Measurements from ENCODE around the gene ZMYM2.

The ZMYM2 gene

DNA sequence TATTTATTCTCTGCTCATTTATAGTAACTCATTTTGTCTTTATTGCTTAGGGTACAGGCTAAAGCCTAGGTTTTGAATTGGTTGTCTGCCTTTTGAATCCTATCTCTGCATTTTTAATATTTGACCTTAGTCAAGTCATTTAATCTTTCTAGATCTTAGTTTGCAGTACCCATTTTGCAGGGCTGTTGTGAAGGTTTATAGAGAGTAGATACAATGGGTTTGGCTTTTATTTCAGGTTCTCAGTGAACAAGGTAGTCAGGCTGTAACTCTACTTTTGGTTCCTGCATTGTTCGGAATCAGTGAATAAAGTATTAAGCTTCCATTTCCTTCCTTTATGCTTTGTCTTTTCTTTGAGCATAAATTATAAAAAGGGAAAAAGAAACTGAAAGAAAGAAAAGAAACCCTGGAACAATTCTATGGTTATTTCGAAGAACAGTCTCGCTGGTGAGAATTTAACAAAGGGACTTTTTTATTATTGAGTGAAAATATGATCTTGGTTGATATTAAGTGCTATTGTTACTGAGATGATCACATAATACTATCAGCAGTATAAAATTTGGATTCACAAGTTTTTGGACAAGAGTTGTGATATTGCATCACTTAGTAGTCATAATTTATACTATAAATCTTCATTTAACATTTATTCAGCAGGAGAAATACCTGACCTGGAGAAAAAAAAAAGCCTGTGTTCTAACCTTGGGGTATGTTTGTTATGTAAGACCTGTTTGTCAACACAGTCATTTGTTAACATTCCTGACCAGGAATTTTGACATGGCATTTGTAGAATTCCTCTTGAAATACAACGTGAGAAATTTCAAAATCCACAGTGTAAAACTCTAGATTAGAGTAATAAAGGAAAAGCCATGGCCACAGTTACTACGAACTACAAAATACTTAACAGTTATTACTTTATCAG lies 91.3 kb downstream of the ZMYM2 start:
- no peak for DNase-seq

DNA sequence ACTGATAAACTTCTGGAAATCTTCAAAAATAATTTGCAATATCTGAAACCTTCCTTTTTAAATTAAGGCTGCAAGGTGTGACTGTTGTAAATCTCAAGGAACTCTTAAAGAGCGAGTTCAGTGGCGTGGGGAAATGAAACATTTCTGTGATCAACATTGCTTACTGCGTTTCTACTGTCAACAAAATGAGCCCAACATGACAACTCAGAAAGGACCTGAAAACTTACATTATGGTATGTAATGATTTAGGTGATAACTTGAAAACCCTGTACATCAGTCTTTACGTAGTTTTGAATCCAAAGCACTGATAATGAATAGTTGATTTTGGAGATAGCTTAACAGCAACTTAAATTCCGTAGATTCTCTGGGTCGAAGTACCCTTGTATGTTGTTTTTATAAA lies 92.8 kb downstream of the ZMYM2 start:
- no peak for DNase-seq

DNA sequence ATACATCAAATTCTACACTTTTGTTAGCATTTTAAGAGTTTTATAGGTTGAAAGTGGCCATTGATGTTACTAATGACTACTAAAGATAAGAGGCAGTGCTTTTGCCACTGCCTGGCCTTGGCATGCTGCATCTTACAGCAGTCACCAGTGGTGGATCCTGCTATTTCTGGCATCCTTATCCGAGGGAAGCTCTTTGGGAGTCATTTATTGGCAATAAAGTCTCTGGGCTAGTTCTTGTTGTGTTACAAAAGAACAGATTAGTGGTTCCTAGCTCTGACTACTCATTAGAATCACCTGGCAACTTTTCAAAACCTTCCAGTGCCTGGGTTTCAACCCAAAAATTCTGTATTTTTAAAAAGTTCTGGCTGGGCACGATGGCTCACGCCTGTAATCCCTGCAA lies 94.5 kb downstream of the ZMYM2 start:
- no peak for DNase-seq

DNA sequence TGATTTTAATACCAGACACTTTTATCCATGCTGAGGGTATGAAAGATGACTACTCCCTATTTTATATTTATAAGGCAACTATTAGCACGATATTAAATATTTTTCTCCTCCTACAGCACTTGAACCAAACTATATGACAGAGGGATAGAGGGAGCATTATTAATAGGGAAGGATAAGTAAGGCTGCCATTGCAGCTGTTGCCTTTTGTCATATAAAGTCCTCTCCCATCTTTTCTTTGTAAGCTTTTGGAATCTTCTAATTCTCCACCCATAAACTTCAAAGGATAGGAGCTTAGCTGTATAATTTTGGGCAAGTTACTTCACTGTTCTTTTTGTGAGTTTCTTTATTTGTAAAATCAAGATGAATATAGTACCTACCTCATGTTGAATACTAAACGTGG lies 95.4 kb downstream of the ZMYM2 start:
- no peak for DNase-seq

DNA sequence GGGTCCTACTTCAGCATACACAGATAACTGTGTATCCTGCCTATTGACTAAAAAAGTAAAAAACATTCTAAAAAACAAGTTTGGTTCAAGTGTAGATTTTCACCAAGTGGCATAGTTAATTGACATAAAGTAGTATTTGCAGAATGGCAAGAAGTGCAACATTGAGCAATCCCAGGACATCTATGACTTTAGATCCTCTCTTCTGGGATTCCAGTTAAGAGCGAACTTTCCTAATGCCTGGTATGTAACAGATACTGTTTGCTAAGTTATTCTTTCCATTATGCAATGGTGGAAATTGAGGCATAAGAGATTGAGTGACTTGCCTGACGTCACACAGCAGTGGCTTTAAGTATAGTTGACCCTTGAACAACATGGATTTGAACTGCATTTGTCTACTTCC lies 96.1 kb downstream of the ZMYM2 start:
- no peak for DNase-seq

DNA sequence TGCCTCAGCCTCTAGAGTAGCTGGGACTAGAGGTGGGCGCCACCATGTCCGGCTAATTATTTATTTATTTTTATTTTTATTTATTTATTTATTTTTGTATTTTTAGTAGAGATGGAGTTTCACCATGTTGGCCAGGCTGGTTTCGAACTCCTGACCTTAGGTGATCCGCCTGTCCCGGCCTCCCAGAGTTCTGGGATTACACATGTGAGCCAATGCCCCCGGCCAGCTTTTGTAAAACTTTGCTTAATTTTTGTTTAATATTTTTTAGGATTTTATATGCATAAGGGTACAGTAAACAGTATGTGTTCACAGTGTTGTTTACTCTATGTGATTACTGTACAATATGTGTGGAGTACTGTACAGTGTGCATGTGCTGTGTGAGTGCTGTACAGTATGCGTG lies 98.7 kb downstream of the ZMYM2 start:
- no peak for DNase-seq

DNA sequence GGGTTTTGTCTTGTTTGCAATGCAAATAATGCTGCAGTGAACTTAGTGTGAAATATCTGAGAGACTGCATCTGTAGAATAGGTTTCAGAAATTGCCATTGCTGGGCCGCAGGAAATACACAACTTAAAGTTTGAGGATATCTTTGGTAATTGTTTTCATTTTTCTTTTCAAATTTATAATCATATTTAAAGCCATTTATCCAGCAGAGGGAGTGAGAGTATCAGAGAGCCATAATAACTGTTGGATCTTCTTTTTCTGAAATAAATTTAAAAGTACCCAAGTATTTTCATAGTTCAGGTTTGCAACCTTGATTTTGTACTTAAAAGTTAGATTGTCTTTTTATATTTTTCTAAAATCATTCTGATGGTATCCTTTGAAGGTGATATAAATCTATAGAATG lies 99.4 kb downstream of the ZMYM2 start:
- DNase-seq: no peak

DNA sequence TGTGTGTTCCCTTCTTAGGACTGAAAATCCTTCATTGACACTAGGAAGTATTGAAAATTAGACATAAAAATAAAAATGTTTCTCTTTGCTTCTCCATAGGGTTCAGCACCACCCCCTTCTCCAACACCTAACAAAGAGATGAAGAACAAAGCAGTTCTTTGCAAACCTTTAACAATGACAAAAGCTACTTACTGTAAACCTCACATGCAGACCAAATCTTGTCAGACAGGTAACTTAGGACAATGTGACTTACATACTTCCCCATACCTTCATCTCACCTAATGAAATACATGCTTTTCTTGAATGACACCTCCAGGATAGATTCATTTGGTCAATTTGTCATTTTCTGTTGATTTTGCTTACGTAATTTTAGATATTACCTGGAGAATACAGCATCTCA lies 99.9 kb downstream of the ZMYM2 start:
- no peak for DNase-seq

DNA sequence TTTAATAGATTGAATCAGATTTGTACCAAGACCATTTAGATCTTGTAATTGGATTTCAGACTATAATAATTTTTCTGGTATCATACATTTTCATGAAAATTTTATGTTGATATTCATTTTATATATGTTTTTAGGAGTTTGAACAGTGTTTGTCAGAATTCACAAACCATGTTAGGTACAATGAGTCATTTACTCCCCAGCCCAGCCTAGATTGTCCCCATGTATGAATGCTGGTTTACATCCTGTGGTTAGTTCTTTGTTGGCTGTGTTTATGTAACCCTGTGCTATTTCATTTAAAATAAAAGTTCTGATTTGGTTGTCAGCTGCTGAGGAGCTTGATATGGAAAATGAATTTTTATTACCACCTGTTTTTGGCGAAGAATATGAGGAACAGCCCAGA lies 105.6 kb downstream of the ZMYM2 start:
- DNase-seq: no peak

DNA sequence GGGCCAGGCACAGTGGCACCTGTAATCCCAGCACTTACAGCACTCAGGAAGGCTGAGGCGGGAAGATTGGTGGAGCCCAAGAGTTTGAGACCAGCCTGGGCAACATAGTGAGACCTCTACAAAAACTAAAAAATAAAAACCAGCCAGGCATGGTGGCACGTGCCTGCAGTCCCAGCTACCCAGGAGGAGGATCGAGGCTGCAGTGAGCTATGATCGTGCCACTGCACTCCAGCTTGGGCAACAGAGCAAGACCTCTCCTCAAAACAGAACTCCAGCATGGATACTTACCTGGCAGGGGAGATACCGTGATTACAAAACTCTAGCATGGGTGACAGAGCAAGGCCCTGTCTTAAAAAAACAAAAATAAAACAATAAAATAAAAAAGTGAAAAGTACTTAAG lies 107.0 kb downstream of the ZMYM2 start:
- no peak for DNase-seq

DNA sequence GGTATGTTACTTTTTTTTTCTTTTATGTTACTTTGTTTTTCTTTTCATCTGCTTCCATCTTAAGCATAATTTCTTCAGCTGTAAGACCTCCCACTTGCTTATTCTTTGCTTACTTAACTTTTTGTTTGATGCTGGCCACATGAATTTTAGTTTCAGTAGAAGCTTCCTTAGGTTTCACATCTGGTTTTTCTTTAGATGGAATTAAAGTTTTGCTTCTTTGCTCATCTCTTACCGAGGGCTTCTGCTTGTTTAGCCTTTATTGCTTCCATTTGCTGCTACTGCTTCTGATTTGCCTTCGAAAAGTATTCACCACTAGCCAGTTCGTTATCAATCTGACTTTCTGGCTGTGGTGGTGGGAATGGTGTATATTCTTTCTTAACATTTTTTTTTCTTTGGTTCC lies 111.4 kb downstream of the ZMYM2 start:
- DNase-seq: no peak

DNA sequence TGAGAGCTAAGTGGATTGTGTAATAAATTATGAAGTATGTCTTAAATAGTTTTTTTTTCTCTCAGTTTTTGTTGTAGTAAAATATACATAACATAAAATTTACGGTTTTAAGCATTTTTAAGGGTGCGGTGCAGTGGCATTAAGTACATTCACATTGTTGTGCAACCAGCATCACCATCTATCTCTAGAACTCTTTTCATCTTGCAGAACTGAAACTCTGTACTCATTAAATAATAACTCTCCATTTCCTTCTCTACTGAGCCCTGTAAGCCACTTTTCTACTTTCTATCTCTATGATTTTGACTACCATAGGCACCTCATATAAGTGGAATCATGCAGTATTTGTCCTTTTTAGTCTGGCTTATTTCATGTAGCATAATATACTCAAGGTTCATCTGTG lies 115.2 kb downstream of the ZMYM2 start:
- no peak for DNase-seq

DNA sequence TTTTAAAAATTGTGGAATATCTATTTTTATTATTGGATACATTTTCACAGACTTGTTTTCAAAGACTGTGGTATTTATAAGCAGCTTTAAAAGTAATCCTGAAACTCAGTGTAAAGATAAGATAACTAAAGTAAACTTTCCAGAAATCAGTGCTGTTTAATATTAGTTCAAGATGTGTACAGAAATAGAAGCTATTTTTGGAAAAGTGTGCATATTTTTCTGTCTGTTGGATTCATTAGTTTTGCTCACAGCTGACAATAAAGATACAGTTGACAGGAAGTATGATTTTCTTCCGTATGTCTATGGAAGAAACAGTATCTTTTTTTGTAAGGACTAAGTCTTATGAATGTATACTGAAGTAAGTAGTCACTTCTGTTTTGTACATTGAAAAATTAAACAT lies 116.4 kb downstream of the ZMYM2 start:
- DNase-seq: no peak

DNA sequence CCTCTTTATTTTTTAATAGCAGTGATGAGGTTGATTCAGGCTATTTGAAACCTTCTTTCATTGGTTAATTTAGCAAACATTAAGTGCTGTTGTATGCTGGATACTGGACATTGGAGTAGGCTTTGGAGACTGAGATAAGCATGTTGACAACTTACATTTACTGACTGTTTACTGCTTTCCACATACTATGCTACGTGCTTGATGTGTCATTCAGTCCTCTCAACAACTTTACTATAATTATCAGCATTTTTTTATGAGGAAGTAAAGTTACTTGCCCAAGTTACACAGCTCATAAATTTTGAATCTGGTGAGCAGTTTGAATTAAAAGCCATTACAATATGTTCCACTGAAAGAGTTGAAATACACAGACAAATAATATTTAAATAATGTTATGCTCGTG lies 118.6 kb downstream of the ZMYM2 start:
- DNase-seq: no peak

DNA sequence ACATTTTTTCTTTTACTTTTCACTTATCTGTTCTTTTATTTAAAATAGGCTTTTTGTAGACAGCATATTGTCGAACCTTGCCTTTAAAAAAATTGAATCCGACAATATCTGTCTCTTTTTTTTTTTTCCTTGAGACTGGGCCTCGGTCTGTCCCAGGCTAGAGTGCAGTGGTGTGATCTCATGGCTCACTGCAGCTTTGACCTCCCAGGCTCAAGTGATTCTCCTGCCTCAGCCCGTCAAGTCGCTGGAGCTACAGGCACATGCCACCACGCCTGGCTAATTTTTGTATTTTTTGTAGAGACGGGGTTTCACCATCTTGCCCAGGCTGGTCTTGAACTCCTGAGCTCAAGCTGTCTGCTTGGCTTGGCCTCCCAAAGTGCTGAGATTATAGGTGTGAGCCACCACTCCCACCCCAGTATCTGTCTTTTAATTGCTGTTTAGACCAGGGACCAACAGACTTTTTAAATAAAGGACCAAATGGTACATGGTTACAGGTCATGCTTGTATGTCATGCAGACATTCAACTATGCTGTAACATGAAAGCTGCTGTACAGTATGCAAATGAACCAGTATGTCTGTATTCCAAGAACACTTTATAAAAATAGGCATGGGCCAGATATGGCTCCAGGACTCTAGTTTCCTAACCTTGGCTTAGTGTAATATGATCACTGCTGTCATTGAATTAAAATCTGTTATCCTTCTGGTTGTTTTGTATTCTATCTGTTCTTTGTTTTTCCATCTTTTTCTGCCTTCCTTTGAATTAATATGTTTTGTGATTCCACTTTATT lies 122.0 kb downstream of the ZMYM2 start:
- no peak for DNase-seq

DNA sequence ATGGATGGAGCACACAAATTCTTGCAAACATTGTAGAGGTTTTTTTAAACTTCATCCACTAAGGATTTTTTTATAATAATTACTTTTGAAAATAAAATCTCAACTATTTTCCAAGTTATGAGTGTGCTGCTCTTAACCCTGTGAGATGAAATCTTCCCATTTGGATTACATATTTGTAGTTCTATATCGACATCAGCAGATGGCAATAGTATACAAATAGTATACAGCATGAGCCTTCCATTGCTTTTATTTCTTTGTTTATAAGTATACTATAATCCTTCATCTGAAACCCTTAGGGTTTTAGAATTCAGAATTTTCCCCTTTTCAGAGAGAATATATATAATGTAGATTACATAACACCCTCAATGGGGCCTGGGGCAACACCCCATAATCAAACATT lies 131.8 kb downstream of the ZMYM2 start:
- DNase-seq: no peak

DNA sequence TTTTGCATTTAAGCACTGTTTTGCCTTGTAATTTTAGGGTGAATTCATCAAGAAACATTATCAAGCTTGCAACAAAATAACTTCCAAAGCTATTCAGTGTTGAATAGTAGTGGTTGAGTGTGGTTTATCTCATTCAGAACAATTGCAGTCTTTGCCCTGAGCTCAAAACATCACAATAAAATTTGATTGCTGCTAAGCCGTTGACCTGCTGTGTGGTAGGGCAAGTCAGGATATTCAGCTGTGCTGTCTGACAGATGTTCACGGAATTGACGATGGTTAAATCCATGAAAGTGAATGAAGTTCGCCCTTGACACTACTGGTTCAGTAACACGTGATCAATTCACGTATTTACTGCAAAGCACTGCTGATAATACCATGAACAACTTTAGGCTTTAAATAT lies 135.4 kb downstream of the ZMYM2 start:
- no peak for DNase-seq

DNA sequence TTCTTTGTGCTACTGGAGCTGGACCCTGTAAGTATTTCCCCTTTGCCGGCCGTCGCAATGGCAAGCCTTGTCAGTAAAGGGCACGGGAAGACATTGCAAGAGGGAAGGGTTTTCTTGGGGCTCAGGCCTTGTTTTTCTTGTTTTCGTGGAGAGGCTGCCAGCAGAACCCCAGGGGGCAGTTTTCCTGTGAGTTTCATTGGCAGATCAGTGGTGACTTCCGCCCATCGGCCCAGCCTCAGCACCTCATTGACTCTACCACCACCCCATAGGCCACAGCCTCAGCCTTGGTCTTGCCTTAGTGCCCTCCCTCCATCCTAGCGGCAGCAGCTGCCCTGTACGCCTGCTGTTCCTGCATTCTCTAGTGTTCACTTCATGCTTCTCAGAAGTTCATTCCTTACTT lies 140.8 kb downstream of the ZMYM2 start:
- no peak for DNase-seq

DNA sequence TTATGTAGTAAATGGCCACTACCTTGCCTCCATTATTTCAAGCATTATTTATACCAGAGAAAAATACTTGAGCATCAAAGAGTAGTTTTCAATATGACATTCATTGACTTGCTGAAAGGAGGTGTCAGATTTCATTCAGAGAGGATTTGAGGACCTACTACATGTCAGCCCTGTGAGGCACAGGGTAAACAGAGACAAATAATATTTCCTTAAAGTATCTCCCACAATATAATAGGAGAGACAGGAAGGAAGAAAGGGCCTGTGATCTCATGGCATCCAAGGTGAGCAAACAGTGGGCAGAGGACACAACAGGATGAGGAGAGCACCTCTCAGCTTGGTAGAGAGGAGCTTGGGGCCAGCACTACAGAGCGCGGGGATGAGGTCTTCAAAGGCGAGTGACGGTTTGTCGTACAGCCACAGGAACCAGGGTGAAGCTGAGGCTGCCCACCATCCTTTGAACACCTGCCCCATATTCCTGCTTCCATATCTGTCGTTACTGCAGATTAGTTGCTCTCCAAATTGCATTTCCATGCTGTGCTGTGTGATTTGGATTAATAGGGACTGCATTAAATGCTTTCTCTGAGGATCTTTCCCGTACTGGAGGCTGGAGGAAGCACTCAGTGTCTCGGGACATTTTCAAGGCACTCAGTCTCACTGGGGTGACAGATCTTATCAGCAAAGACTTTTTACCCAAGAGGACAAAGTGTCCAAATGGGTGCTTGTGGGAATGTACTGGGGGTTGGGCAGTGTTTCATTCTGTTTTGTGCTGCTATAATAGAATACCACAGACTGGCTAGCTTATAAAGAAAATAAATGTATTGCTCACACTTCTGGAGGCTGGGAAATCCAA lies 143.2 kb downstream of the ZMYM2 start:
- DNase-seq: peak; percentile 3

DNA sequence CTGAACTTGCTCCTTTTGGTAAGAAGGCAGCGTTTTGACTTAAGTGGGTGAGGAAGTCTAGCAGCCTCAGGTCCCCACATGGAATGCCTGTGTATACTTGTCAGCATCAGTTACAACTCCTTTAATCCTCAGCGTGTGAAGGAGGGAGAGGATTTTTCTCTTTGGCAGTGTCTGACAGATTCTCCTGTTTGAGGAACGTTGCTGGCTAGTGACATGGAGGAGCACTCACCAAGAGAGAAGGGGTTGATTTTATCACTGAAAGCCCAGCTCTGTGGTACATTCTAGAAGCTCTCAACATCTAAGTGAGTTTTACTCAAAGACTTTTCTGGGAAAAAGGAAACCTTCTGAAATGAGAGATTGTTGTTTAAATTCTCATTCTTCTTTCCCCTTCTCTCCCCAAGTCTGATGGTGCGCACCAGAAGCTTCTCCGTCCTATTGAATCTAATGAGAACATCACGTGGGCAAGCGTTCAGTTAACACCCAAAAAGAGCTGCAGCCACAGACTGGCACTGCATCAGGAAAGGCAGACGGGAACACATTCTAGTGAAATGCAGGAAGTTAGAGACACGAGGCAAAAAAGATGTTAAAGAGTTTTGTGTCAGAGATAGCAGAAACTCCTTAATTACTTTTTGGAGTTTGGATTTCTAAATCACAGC lies 144.1 kb downstream of the ZMYM2 start:
- no peak for DNase-seq

DNA sequence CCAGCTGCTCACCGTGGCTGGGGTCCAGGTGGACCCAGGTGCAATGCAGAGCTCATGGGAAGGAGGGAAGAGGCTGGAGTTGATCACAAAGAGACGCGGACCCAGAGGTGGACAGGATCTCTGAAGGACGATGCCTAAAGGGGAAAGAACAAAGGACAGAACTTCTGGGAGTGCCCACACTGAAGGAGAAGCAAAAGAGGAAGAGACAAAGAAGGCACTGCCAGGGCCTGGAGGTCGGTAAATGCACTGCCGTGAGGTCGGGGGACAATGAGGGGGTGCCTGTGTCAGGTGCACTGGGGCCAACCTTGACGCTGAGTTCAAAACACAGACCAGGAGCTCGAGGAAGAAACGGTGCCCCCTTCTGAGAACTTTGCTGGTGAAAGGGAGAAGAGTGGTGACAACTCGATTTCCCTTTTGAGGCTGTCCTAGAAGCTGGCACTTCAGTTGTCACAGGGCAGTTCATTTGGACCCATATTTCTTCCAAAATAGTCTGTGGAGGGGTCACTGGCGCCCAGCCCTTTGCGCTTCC lies 146.7 kb downstream of the ZMYM2 start:
- DNase-seq: no peak

DNA sequence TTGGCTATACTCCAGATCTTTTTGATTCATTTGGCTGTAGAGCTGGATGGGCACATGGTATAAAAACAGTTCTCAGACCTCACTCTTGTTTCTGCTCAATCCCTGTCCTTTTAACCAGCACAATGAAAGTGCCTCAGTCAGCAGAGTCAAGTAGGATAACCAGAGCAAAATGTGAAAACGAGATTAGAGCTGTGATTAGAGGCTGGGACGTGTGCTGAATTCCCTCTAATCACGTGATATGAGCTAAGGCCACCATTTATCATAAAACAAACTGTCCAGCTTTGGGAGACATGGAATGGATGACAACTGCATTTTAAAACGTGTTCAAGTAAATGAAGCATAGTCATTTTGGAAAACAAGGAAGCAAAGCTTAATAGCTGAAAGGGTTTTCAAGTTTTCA lies 148.2 kb downstream of the ZMYM2 start:
- DNase-seq: no peak

DNA sequence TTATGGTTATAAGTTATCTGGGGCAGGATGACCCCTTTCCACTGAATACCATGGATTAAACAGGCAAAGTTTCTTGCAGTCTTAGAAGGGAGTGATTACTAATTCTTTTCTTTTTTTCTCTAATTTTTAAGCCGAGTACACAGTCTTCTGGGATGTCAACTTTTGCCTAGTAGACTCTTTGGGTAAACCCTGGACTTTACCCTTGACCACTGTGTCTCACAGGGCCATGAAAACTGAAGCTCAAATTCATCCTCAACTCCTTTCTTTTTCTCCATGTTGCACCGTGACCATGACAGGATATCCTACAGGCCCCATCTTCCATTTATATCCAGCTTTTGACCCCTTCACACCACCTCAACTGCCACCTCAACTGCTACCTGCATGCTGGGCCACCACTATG lies 150.5 kb downstream of the ZMYM2 start:
- no peak for DNase-seq
